HepG2 (cell line): ENCODE data around the gene AGBL3. TPM values are rescaled to one million over a fixed set of nuclear protein-coding genes. Genes with fewer than 3 reads are reported as not detected.

Source experiments
- FLYWCH1 ChIP-seq: sonication (generic); formaldehyde crosslinking; IDR thresholded peaks from 2 replicates; pipeline ENCODE4 v1.8.1; 2023; ENCODE audit warnings: mild to moderate bottlenecking, missing genetic modification reagents
- HNF4G ChIP-seq, 2 experiments: sonication (generic) in 1 of 2; formaldehyde crosslinking in 1 of 2; IDR thresholded peaks; 2 replicates each; pipeline versions ENCODE4 v1.4.0 to v1.6.1; 2011 to 2020; ENCODE audit warnings: borderline replicate concordance in 2 of 2, low read depth in 2 of 2, mild to moderate bottlenecking in 2 of 2, low read length in 1 of 2, missing genetic modification reagents in 1 of 2, moderate library complexity in 1 of 2
- ZNF205 ChIP-seq: IDR thresholded peaks from 2 replicates; pipeline ENCODE4 v1.6.1; 2018; ENCODE audit warnings: missing biosample characterization, missing genetic modification reagents
- ZNF562 ChIP-seq: sonication (generic); formaldehyde crosslinking; IDR thresholded peaks from 2 replicates; pipeline ENCODE4 v1.8.0; 2022; ENCODE audit warnings: missing genetic modification reagents, borderline replicate concordance
- polyA plus RNA-seq, 8 experiments: library from polyadenylated mRNA; depleted of rRNA in 3 of 8; stranded (reverse) in 7 of 8; unstranded in 1 of 8; fragments of >200 nt; fragmentation: Illumina TruSeq in 4 of 8; extraction: Trizol in 4 of 8; gene quantifications; 2 replicates each; pipeline versions ENCODE4 v1.2.1 to v1.2.3, GENCODE V29; 2011 to 2016; ENCODE audit warnings: low read depth in 4 of 8, missing spikeins in 1 of 8, mixed read lengths in 1 of 8; ENCODE audit not compliant: insufficient read depth in 1 of 8
- total RNA-seq, 5 experiments: library from RNA; depleted of rRNA; stranded (reverse); fragments of >200 nt; fragmentation: Illumina TruSeq; extraction: Trizol; gene quantifications; 2 replicates each; pipeline ENCODE4 v1.2.3, GENCODE V29; 2016; ENCODE audit warnings: low read depth in 1 of 5
- TF ChIP-seq, protein P1 (sequence below): sonication (generic); formaldehyde crosslinking; IDR thresholded peaks from 2 replicates; pipeline ENCODE4 v1.5.1; 2020; ENCODE audit warnings: missing genetic modification reagents, mild to moderate bottlenecking, borderline replicate concordance
- TF ChIP-seq, protein P2 (sequence below): sonication (generic); formaldehyde crosslinking; IDR thresholded peaks from 2 replicates; pipeline ENCODE4 v1.4.0; 2020; ENCODE audit warnings: mild to moderate bottlenecking, missing genetic modification reagents
- TF ChIP-seq, protein P3 (sequence below): sonication (generic); formaldehyde crosslinking; IDR thresholded peaks from 2 replicates; pipeline ENCODE4 v1.9.0; 2021; ENCODE audit warnings: mild to moderate bottlenecking, missing genetic modification reagents
- TF ChIP-seq, protein P4 (sequence below): sonication (generic); formaldehyde crosslinking; IDR thresholded peaks from 2 replicates; pipeline ENCODE4 v1.5.1; 2020; ENCODE audit warnings: mild to moderate bottlenecking, missing genetic modification reagents, borderline replicate concordance

AGBL3 gene
- total and polyA plus RNA-seq, 2 of the 13 experiments (the other 11 are each of a cell fraction or from before 2014, with no cell fraction given) = 2.2 to 7.2 TPM

DNA sequence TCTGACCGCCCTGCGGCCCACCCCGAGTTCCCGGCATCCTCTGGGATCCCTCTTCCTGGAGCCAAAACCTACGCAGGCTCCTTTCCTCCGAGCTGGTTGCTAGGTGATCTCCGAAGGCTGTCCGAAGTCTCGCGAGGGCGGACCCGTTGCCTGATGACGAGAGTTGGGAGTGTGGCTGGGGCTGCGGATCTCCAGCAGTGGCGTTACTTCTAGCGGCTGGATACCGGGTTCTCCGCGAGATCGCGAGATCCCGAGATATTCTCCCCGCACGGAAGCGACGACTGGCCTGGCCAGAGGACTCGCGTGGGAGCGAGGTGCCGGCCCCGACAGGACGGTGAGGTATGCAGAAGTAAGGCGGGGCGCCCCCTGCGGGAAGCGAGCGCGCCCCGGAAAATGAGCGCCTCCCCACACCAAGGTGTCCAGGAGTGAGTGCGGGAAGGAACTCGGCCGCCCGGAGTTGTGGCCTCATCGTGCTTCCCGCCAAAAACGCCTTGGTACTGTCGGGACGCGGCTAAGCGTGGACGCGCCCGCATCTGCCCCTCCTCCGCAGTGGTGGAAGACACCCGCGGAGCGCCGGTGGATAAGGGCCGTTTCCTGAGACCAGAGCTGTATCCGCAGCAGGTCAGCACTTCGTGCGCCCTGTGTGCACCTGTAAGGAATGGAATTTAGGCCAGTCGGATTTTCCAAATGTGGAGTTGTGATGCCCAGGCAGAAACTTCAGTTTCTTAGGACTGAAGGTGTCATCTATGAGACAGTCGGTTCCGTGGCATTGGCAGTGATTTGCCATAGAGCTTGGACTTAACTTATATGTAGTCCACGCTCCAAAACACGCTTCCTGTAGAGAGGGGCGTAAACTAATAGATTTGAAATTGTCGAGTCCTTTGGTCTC, at the start of gene AGBL3 (continued):
- TF ChIP-seq, protein P1, sequence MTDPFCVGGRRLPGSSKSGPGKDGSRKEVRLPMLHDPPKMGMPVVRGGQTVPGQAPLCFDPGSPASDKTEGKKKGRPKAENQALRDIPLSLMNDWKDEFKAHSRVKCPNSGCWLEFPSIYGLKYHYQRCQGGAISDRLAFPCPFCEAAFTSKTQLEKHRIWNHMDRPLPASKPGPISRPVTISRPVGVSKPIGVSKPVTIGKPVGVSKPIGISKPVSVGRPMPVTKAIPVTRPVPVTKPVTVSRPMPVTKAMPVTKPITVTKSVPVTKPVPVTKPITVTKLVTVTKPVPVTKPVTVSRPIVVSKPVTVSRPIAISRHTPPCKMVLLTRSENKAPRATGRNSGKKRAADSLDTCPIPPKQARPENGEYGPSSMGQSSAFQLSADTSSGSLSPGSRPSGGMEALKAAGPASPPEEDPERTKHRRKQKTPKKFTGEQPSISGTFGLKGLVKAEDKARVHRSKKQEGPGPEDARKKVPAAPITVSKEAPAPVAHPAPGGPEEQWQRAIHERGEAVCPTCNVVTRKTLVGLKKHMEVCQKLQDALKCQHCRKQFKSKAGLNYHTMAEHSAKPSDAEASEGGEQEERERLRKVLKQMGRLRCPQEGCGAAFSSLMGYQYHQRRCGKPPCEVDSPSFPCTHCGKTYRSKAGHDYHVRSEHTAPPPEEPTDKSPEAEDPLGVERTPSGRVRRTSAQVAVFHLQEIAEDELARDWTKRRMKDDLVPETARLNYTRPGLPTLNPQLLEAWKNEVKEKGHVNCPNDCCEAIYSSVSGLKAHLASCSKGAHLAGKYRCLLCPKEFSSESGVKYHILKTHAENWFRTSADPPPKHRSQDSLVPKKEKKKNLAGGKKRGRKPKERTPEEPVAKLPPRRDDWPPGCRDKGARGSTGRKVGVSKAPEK = peak; percentile 84; the same call in 1 of the 2 replicates
- TF ChIP-seq, protein P2, sequence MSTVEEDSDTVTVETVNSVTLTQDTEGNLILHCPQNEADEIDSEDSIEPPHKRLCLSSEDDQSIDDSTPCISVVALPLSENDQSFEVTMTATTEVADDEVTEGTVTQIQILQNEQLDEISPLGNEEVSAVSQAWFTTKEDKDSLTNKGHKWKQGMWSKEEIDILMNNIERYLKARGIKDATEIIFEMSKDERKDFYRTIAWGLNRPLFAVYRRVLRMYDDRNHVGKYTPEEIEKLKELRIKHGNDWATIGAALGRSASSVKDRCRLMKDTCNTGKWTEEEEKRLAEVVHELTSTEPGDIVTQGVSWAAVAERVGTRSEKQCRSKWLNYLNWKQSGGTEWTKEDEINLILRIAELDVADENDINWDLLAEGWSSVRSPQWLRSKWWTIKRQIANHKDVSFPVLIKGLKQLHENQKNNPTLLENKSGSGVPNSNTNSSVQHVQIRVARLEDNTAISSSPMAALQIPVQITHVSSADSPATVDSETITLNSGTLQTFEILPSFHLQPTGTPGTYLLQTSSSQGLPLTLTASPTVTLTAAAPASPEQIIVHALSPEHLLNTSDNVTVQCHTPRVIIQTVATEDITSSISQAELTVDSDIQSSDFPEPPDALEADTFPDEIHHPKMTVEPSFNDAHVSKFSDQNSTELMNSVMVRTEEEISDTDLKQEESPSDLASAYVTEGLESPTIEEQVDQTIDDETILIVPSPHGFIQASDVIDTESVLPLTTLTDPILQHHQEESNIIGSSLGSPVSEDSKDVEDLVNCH (CRISPR knock-in tag) = peak; percentile 84; the same call in 1 of the 2 replicates
- TF ChIP-seq FLYWCH1 (CRISPR knock-in tag) (0 out of 2 replicates have a peak, but pooled peaks have one; percentile 50), ZNF205 (CRISPR knock-in tag) (peak; percentile 38; the same call in 1 of the 2 replicates), ZNF562 (CRISPR knock-in tag) (no peak), HNF4G (IDR thresholded peaks at IDR 0.05; ENCODE audit: borderline replicate concordance, low read depth, low read length) (no peak), HNF4G (CRISPR knock-in tag; IDR thresholded peaks at IDR 0.05; ENCODE audit: borderline replicate concordance, low read depth) (no peak)
- TF ChIP-seq, protein P3, sequence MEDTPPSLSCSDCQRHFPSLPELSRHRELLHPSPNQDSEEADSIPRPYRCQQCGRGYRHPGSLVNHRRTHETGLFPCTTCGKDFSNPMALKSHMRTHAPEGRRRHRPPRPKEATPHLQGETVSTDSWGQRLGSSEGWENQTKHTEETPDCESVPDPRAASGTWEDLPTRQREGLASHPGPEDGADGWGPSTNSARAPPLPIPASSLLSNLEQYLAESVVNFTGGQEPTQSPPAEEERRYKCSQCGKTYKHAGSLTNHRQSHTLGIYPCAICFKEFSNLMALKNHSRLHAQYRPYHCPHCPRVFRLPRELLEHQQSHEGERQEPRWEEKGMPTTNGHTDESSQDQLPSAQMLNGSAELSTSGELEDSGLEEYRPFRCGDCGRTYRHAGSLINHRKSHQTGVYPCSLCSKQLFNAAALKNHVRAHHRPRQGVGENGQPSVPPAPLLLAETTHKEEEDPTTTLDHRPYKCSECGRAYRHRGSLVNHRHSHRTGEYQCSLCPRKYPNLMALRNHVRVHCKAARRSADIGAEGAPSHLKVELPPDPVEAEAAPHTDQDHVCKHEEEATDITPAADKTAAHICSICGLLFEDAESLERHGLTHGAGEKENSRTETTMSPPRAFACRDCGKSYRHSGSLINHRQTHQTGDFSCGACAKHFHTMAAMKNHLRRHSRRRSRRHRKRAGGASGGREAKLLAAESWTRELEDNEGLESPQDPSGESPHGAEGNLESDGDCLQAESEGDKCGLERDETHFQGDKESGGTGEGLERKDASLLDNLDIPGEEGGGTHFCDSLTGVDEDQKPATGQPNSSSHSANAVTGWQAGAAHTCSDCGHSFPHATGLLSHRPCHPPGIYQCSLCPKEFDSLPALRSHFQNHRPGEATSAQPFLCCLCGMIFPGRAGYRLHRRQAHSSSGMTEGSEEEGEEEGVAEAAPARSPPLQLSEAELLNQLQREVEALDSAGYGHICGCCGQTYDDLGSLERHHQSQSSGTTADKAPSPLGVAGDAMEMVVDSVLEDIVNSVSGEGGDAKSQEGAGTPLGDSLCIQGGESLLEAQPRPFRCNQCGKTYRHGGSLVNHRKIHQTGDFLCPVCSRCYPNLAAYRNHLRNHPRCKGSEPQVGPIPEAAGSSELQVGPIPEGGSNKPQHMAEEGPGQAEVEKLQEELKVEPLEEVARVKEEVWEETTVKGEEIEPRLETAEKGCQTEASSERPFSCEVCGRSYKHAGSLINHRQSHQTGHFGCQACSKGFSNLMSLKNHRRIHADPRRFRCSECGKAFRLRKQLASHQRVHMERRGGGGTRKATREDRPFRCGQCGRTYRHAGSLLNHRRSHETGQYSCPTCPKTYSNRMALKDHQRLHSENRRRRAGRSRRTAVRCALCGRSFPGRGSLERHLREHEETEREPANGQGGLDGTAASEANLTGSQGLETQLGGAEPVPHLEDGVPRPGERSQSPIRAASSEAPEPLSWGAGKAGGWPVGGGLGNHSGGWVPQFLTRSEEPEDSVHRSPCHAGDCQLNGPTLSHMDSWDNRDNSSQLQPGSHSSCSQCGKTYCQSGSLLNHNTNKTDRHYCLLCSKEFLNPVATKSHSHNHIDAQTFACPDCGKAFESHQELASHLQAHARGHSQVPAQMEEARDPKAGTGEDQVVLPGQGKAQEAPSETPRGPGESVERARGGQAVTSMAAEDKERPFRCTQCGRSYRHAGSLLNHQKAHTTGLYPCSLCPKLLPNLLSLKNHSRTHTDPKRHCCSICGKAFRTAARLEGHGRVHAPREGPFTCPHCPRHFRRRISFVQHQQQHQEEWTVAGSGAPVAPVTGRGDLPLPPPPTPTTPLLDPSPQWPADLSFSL (CRISPR knock-in tag) = no peak
- TF ChIP-seq, protein P4, sequence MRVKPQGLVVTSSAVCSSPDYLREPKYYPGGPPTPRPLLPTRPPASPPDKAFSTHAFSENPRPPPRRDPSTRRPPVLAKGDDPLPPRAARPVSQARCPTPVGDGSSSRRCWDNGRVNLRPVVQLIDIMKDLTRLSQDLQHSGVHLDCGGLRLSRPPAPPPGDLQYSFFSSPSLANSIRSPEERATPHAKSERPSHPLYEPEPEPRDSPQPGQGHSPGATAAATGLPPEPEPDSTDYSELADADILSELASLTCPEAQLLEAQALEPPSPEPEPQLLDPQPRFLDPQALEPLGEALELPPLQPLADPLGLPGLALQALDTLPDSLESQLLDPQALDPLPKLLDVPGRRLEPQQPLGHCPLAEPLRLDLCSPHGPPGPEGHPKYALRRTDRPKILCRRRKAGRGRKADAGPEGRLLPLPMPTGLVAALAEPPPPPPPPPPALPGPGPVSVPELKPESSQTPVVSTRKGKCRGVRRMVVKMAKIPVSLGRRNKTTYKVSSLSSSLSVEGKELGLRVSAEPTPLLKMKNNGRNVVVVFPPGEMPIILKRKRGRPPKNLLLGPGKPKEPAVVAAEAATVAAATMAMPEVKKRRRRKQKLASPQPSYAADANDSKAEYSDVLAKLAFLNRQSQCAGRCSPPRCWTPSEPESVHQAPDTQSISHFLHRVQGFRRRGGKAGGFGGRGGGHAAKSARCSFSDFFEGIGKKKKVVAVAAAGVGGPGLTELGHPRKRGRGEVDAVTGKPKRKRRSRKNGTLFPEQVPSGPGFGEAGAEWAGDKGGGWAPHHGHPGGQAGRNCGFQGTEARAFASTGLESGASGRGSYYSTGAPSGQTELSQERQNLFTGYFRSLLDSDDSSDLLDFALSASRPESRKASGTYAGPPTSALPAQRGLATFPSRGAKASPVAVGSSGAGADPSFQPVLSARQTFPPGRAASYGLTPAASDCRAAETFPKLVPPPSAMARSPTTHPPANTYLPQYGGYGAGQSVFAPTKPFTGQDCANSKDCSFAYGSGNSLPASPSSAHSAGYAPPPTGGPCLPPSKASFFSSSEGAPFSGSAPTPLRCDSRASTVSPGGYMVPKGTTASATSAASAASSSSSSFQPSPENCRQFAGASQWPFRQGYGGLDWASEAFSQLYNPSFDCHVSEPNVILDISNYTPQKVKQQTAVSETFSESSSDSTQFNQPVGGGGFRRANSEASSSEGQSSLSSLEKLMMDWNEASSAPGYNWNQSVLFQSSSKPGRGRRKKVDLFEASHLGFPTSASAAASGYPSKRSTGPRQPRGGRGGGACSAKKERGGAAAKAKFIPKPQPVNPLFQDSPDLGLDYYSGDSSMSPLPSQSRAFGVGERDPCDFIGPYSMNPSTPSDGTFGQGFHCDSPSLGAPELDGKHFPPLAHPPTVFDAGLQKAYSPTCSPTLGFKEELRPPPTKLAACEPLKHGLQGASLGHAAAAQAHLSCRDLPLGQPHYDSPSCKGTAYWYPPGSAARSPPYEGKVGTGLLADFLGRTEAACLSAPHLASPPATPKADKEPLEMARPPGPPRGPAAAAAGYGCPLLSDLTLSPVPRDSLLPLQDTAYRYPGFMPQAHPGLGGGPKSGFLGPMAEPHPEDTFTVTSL = no peak
